ENCODE measurements around the gene SLC8A3. TPM values are rescaled to one million over a fixed set of nuclear protein-coding genes. Genes with fewer than 3 reads are reported as not detected.

SLC8A3 gene
- total and polyA plus RNA-seq, 2 of the 13 experiments (the other 11 are each of a cell fraction or from before 2014, with no cell fraction given) = 0.01 to 0.02 TPM

DNA sequence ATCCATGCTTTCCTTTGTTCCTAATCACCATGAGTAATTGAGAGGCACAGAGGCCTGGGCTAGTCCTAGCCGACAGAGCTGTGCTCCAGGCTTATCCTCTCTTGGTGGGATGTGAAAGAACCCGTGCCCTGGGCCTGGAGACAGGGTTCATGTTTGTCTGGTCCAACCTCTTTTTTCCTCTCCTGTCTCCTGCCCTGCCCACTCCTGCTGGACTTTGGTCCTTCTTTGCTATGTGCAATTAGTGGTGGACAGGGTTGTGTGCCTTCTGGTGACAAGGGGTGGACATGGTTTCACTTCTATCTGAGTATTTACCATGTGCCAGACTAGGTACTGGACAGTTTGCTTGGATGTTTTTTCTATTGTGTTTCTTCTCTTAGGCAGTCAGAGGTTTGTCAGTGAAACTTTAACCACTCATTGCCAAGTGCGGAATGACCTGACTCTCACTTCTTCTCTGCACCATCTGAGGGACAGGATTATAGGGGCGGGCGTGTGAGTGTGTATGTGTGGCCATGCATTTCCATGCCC is 183.4 kb downstream of the SLC8A3 start (continued):
- TF ChIP-seq ZNF646 (CRISPR knock-in tag; IDR thresholded peaks at IDR 0.05) (peak; percentile 68; the same call in 1 of the 2 replicates), KDM4B (CRISPR knock-in tag; IDR thresholded peaks at IDR 0.05) (no peak), MEIS2 (CRISPR knock-in tag; IDR thresholded peaks at IDR 0.05) (peak; percentile 66), KDM5B (CRISPR knock-in tag; IDR thresholded peaks at IDR 0.05; ENCODE audit: borderline replicate concordance) (no peak), ZNF501 (CRISPR knock-in tag; IDR thresholded peaks at IDR 0.05) (peak; percentile 73), ZNF790 (CRISPR knock-in tag; IDR thresholded peaks at IDR 0.05; ENCODE audit: borderline replicate concordance) (no peak), CAMTA2 (CRISPR knock-in tag; IDR thresholded peaks at IDR 0.05; ENCODE audit: borderline replicate concordance) (no peak), TP53 (CRISPR knock-in tag; conservative IDR thresholded peaks at IDR 0.05) (no peak), NCOA2 (CRISPR knock-in tag; IDR thresholded peaks at IDR 0.05) (peak; percentile 83), TFDP1 (CRISPR knock-in tag; IDR thresholded peaks at IDR 0.05; ENCODE audit: borderline replicate concordance) (peak; percentile 37; the same call in 1 of the 2 replicates), KDM3A (CRISPR knock-in tag; IDR thresholded peaks at IDR 0.05; ENCODE audit: low read depth) (peak; percentile 22; the same call in 1 of the 2 replicates), SKIL (CRISPR knock-in tag; IDR thresholded peaks at IDR 0.05; ENCODE audit: borderline replicate concordance) (peak; percentile 67), MTA1 (CRISPR knock-in tag; IDR thresholded peaks at IDR 0.05; ENCODE audit: borderline replicate concordance) (peak; percentile 85; the same call in 1 of the 2 replicates), ZNF652 (CRISPR knock-in tag; IDR thresholded peaks at IDR 0.05; ENCODE audit: borderline replicate concordance, low read depth) (peak; percentile 82), RCOR2 (CRISPR knock-in tag; IDR thresholded peaks at IDR 0.05) (peak; percentile 93), ZNF234 (CRISPR knock-in tag; conservative IDR thresholded peaks at IDR 0.05) (no peak)
- TF ChIP-seq, protein P1, sequence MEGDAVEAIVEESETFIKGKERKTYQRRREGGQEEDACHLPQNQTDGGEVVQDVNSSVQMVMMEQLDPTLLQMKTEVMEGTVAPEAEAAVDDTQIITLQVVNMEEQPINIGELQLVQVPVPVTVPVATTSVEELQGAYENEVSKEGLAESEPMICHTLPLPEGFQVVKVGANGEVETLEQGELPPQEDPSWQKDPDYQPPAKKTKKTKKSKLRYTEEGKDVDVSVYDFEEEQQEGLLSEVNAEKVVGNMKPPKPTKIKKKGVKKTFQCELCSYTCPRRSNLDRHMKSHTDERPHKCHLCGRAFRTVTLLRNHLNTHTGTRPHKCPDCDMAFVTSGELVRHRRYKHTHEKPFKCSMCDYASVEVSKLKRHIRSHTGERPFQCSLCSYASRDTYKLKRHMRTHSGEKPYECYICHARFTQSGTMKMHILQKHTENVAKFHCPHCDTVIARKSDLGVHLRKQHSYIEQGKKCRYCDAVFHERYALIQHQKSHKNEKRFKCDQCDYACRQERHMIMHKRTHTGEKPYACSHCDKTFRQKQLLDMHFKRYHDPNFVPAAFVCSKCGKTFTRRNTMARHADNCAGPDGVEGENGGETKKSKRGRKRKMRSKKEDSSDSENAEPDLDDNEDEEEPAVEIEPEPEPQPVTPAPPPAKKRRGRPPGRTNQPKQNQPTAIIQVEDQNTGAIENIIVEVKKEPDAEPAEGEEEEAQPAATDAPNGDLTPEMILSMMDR (CRISPR knock-in tag; IDR thresholded peaks at IDR 0.05) = peak; percentile 42
